IPS DF 6.9 (cell line): ENCODE results near the gene MED15.

Source experiments
- DNase-seq: peaks from one replicate; pipeline ENCODE4 v3.0.0-alpha.2; 2013; ENCODE audit warnings: low read depth, low spot score
- H3K27ac ChIP-seq: one replicate; pipeline ENCODE4 v1.5.1; 2013; ENCODE audit warnings: low read length, control low read depth
- H3K27me3 ChIP-seq: 2 replicates; pipeline ENCODE4 v1.6.1; 2013; ENCODE audit warnings: mild to moderate bottlenecking, low read length; ENCODE audit not compliant: control insufficient read depth, insufficient read depth
- H3K36me3 ChIP-seq: 2 replicates; pipeline ENCODE4 v1.6.1; 2013; ENCODE audit warnings: low read length; ENCODE audit not compliant: control insufficient read depth, insufficient read depth
- H3K4me1 ChIP-seq: 2 replicates; pipeline ENCODE4 v1.6.1; 2013; ENCODE audit warnings: low read length; ENCODE audit not compliant: control insufficient read depth, insufficient read depth
- H3K4me3 ChIP-seq: 2 replicates; pipeline ENCODE4 v1.5.1; 2013; ENCODE audit warnings: mild to moderate bottlenecking, low read length
- H3K9me3 ChIP-seq: 2 replicates; pipeline ENCODE4 v1.6.1; 2013; ENCODE audit warnings: low read length, inconsistent platforms; ENCODE audit not compliant: control insufficient read depth, insufficient read depth
- WGBS: extraction: QIAGEN DNeasy Blood & Tissue Kit; methylation state at CpG from one replicate; pipeline ENCODE4 v1.1.7; 2013; ENCODE audit warnings: mixed read lengths, missing lambda C conversion rate; ENCODE audit not compliant: insufficient read length, insufficient coverage; 5-methylcytosine and 5-hydroxymethylcytosine counted together

The MED15 gene

DNA sequence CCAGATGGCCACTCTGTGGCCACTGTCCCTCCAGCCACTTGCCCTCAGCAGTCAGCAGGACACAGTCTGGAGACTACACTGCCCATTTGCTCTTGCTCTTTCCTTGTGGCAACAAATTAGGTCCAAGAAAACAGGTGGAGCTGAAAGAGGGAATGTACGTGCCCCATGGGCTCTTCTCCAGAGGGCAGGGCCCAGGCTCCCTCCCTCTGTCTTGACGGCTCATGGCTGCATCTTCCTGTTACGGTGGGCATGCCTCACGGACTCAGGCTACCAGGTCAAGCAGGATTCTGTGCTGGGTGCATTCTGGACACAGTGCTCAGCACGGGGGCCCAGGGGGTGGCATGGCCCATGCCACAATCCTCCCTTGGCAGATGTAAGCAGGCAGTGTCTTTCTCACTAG lies 71.3 kb downstream of the MED15 start:
- Histone ChIP-seq H3K4me3 (no peak overlapping the region), H3K27ac (no peak overlapping the region), H3K27me3 (no peaks in the 10 kb centered on the region), H3K4me1 (no peaks in the 10 kb centered on the region), H3K9me3 (no peaks in the 10 kb centered on the region), H3K36me3 (peaks cover 13% of the 10 kb centered on the region)
- no peak for DNase-seq
- no CpG with 5 or more reads among the region's 5 CpGs for WGBS

GRCh38 chr22:20579273-20580120 lies 72.1 kb downstream of the MED15 start:
- Histone ChIP-seq H3K27me3 (no peaks in the 10 kb centered on the region), H3K36me3 (peaks cover 8% of the 10 kb centered on the region; the same call in 1 of the 2 replicates), H3K4me3 (no peak overlapping the region), H3K27ac (no peak overlapping the region), H3K9me3 (no peaks in the 10 kb centered on the region), H3K4me1 (no peaks in the 10 kb centered on the region)
- no peak for DNase-seq
- no CpG with 5 or more reads among the region's 14 CpGs for WGBS

DNA sequence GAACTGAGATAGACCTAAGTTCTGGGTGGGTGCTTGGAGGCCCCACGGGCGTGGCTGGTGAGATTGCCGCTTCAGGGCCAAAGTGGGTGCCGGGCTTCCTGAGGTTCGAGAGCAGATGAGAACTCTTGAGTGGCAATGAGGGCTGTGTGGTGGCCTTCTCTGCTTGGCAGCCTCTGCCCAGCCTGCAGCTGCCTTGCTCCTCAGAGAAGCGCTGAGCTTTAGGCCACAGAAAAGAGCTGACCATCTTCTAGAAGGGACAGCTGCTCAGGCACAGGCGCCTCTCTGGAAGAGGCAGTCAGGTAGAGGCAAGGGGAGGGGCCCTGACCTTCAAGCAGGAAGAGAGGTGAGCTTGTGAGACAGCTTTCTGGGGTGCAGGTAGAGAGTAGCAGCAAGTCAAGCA lies 72.8 kb downstream of the MED15 start:
- H3K27me3 ChIP-seq: no peaks in the 10 kb centered on the region
- no peaks in the 10 kb centered on the region for H3K4me1 ChIP-seq
- no peak overlapping the region for H3K4me3 ChIP-seq
- no peak overlapping the region for H3K27ac ChIP-seq
- WGBS: no CpG with 5 or more reads among the region's 7 CpGs
- H3K9me3 ChIP-seq: no peaks in the 10 kb centered on the region
- peaks cover 8% of the 10 kb centered on the region for H3K36me3 ChIP-seq
- no peak for DNase-seq

DNA sequence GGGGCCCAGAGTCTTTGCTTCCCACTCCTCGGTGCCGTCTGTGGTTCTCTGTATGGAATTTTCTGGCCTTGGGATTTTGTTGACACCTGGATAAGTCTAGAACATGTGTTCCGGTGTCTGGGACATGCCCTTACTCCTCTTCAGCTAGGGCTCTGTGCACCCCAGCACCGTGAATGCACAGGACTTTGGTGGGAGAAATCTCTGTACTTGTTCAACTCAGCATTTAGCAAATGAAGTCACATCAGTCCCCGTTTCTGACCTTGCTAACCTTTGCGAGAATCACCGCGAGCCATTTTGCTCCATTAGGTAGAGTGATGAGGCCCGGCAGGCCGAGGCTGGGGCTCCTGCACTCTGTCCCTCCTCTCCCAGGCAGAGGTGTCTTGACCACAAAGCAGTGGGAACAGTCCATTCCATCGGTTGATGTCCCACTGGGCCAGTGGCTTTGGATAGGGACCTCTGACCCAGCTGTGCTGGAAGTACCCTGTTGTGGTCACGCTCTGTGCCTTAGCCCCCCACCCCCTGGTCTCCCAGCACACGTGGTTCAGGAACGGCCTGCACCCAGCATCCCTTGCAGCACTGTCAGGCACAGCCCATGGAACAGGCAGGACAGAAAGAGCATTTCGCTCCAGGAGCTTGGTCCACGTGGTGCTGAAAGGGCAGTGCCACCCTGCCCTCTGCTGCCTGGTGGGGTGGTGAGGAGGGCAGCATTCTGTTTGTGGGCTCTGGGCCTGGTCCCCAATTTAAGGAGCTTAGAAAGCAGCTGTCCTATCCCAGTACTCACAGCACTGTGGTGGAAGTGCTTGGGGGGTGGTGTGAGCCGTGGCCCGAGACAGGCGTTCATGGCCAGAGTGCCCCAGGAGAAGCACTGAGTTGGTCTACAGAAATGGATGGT lies 73.4 kb downstream of the MED15 start:
- WGBS: no CpG with 5 or more reads among the region's 19 CpGs
- DNase-seq: no peak
- no peak overlapping the region for H3K27ac ChIP-seq
- H3K36me3 ChIP-seq: peaks cover 13% of the 10 kb centered on the region
- no peak overlapping the region for H3K4me3 ChIP-seq
- no peaks in the 10 kb centered on the region for H3K4me1 ChIP-seq
- H3K9me3 ChIP-seq: no peaks in the 10 kb centered on the region
- H3K27me3 ChIP-seq: no peaks in the 10 kb centered on the region

DNA sequence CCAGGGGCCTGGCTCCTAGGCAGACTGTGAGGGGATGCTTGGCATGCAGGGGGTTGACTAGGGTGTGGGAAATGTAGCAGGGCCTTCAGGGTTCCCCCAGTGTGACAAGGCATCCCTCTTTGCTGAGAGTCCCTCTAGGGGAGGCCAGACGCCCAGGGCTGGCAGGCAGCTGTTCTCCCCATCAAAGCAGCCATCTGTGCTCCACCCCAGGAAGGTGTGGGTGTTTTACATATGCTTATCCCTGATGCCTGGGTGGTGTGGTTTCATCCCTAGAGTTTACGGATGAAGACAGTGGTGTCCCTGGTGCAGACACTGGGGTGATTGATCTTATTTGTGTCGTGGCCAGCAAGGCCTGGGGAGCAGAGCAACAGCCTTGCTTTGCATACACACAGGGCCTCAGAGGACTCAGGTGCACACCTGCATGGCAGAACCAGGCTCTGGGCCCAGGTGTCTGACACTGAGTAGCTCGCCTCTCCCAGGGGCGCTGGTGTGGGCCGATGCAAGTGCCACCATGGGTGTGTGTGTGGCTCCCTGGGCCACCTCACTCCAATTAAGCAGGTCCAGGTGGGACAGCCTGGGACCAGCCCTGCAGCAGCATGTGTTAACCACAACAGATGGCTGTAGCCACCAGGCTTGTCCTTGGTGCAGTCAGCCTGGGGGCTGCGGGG lies 74.2 kb downstream of the MED15 start:
- Histone ChIP-seq H3K4me3 (no peak overlapping the region), H3K36me3 (peaks cover 17% of the 10 kb centered on the region), H3K27me3 (no peaks in the 10 kb centered on the region), H3K9me3 (no peaks in the 10 kb centered on the region), H3K4me1 (no peaks in the 10 kb centered on the region), H3K27ac (no peak overlapping the region)
- WGBS: no CpG with 5 or more reads among the region's 7 CpGs
- no peak for DNase-seq

GRCh38 chr22:20582171-20582511 lies 74.7 kb downstream of the MED15 start:
- WGBS: no CpG with 5 or more reads among the region's 5 CpGs
- H3K27me3 ChIP-seq: no peaks in the 10 kb centered on the region
- no peaks in the 10 kb centered on the region for H3K9me3 ChIP-seq
- H3K27ac ChIP-seq: no peak overlapping the region
- no peak overlapping the region for H3K4me3 ChIP-seq
- DNase-seq: no peak
- H3K4me1 ChIP-seq: no peaks in the 10 kb centered on the region
- peaks cover 20% of the 10 kb centered on the region for H3K36me3 ChIP-seq

DNA sequence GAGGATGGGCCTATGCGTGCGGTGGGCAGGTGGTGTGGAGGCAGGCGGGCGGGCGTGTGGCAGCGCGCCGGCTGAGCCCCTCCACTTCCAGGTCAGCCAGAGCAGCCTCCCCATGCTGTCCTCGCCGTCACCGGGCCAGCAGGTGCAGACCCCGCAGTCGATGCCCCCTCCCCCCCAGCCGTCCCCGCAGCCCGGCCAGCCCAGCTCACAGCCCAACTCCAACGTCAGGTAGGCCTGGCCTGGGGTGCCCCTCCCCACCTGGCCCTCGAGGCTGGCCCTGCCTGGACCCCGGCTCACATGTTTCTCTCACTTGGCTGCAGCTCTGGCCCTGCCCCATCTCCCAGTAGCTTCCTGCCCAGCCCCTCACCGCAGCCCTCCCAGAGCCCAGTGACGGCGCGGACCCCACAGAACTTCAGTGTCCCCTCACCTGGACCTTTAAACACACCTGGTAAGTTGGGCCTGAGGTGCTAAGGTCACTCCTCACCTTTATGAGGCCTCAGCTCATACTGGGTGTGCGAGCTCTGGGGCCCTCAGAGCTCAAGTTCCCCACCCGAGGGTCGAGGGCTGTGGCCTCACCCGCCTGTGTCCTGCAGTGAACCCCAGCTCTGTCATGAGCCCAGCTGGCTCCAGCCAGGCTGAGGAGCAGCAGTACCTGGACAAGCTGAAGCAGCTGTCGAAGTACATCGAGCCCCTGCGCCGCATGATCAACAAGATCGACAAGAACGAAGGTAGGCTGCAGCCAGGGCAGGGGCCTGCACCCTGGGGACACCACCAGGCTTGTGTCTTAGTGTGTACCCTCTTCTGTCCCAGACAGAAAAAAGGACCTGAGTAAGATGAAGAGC lies 75.3 kb downstream of the MED15 start:
- no peak overlapping the region for H3K4me3 ChIP-seq
- no peak for DNase-seq
- H3K27me3 ChIP-seq: no peaks in the 10 kb centered on the region
- H3K27ac ChIP-seq: no peak overlapping the region
- no peaks in the 10 kb centered on the region for H3K4me1 ChIP-seq
- no CpG with 5 or more reads among the region's 33 CpGs for WGBS
- peaks cover 22% of the 10 kb centered on the region for H3K36me3 ChIP-seq
- no peaks in the 10 kb centered on the region for H3K9me3 ChIP-seq

- Histone ChIP-seq H3K4me3 (no peak overlapping the region), H3K36me3 (peaks cover 22% of the 10 kb centered on the region), H3K27me3 (no peaks in the 10 kb centered on the region), H3K4me1 (no peaks in the 10 kb centered on the region), H3K9me3 (no peaks in the 10 kb centered on the region), H3K27ac (no peak overlapping the region)
- no CpG with 5 or more reads among the region's 4 CpGs for WGBS
- DNase-seq: no peak
These were observed 76.1 kb downstream of the MED15 start for GRCh38 chr22:20583471-20583922.

DNA sequence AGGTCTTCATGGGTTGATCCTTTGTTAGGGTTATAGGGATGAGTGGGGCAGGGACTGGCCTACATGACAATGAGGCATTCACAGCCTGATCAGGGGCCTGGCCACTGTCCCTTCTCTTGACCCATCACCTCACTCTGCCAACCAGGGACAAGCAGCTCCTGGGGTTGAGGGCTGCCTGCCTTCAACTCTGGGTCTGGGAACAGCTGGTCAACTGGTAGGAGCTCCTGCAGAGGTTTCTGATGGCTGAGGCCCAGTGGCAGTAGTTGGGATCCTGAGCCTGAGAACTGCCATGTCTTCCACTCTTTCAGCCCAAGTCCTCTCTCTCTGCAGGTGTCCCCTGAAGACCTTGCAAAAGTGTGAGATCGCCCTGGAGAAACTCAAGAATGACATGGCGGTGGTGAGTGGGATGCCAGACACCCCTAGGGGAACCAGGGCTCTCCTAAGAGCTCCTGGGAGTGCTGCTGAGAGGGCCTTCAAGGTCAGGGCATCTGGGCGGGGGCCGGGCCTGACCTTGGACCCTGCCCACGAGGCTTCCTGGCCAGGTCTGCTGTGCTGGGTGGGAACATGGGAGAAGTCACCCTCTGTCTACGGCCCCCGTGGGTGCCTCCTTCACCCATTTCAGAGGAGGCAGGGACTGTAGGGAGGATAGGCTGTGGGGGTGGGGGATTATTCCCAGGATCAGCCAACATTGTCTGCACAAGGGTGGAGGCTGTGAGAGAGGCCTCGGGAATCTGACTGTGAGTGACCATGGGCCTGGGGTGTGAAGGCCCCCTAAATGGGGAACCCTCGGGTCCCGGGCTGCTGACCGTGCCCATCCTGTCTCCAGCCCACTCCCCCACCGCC lies 76.8 kb downstream of the MED15 start:
- Histone ChIP-seq H3K27ac (no peak overlapping the region), H3K36me3 (peaks cover 22% of the 10 kb centered on the region), H3K27me3 (no peaks in the 10 kb centered on the region), H3K4me1 (no peaks in the 10 kb centered on the region), H3K4me3 (no peak overlapping the region), H3K9me3 (no peaks in the 10 kb centered on the region)
- WGBS: no CpG with 5 or more reads among the region's 12 CpGs
- DNase-seq: no peak
